BJ (cell line): ENCODE results near the gene SMC4. TPM values are rescaled to one million over a fixed set of nuclear protein-coding genes. Genes with fewer than 3 reads are reported as not detected.

Source experiments
- CTCF ChIA-PET: fragments of 350-600 bp; formaldehyde crosslinking; extraction: SDS; loops from one replicate; lab custom pipeline; 2021; ENCODE audit warnings: antibody characterized with exemption, inconsistent platforms; lab: Yijun Ruan, JAX
- POLR2A ChIA-PET: fragments of 300-600 bp; sonication (Branson Sonifier 250); formaldehyde crosslinking; extraction: SDS; loops from one replicate; lab custom pipeline; 2021; ENCODE audit warnings: antibody characterized with exemption; lab: Charles Lee
- DNase-seq: peaks from one replicate; pipeline ENCODE4 v3.0.0-alpha.2; 2011; ENCODE audit warnings: low read depth
- H3K27me3 ChIP-seq: 2 replicates; pipeline ENCODE4 v1.6.0; 2011; ENCODE audit warnings: low read length; ENCODE audit not compliant: control insufficient read depth, insufficient read depth
- H3K36me3 ChIP-seq: 2 replicates; pipeline ENCODE4 v1.5.1; 2011; ENCODE audit warnings: low read length; ENCODE audit not compliant: control insufficient read depth, insufficient read depth
- H3K4me3 ChIP-seq: 2 replicates; pipeline ENCODE4 v1.5.1; 2011; ENCODE audit warnings: low read depth, mild to moderate bottlenecking, control low read depth, low read length
- polyA plus RNA-seq: library from polyadenylated mRNA; depleted of rRNA; stranded (reverse); fragments of >200 nt; gene quantifications from 2 replicates; pipeline ENCODE4 v1.2.3, GENCODE V29; 2011
- TF ChIP-seq, protein P1 (sequence below): IDR thresholded peaks from 2 replicates; pipeline ENCODE4 v1.5.1; 2011; ENCODE audit warnings: low read depth, mild to moderate bottlenecking, control low read depth, inconsistent platforms, low read length, moderate library complexity; ENCODE audit not compliant: insufficient read depth

SMC4 gene
- polyA plus RNA-seq, 1 experiment: 26.1 TPM

DNA sequence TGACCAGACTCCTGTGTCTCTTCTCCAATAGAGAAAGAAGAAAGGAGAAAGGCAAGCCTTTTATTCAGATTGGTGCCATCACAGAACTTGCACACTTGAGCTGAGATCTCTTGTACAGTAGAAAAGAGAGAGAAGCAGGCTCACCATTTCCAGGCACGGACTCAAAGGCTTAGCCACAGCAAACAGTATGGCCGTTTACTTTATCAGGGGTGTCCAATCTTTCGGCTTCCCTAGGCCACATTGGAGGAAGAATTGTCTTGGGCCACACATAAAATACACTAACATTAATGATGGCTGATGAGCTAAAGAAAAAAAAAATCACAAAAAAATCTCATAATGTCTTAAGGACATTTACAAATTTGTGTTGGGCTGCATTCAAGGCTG is 5.4 kb upstream of the SMC4 start:
- Histone ChIP-seq H3K4me3 (no peak overlapping the region), H3K36me3 (no peaks in the 10 kb centered on the region), H3K27me3 (no peaks in the 10 kb centered on the region)
- DNase-seq: no peak
- ChIA-PET CTCF (no interaction called here), POLR2A (no interaction called here)
- TF ChIP-seq, protein P1, sequence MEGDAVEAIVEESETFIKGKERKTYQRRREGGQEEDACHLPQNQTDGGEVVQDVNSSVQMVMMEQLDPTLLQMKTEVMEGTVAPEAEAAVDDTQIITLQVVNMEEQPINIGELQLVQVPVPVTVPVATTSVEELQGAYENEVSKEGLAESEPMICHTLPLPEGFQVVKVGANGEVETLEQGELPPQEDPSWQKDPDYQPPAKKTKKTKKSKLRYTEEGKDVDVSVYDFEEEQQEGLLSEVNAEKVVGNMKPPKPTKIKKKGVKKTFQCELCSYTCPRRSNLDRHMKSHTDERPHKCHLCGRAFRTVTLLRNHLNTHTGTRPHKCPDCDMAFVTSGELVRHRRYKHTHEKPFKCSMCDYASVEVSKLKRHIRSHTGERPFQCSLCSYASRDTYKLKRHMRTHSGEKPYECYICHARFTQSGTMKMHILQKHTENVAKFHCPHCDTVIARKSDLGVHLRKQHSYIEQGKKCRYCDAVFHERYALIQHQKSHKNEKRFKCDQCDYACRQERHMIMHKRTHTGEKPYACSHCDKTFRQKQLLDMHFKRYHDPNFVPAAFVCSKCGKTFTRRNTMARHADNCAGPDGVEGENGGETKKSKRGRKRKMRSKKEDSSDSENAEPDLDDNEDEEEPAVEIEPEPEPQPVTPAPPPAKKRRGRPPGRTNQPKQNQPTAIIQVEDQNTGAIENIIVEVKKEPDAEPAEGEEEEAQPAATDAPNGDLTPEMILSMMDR: no peak

DNA sequence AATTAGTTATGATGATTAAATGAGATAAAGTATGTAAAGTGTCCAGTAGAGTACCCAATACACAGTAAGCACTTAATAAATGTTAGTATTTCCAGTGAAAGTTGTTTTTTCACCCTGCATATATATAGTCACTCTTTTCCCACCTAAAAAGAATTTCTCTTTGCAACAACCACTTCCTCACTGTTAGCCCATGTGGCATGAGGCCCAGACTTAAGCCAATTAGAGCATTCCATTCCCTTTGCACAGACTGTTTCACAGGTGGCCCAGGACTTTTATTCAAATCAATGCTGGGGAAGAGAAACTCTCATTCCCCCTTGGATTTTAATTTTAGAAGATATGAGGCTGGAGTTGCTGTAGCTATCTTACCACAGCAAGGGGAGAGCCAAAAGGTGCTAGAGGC is 4.2 kb upstream of the SMC4 start:
- POLR2A ChIA-PET: no interaction called here
- Histone ChIP-seq H3K4me3 (no peak overlapping the region), H3K36me3 (no peaks in the 10 kb centered on the region), H3K27me3 (no peaks in the 10 kb centered on the region)
- CTCF ChIA-PET: no interaction called here
- TF ChIP-seq, protein P1: no peak
- no peak for DNase-seq

DNA sequence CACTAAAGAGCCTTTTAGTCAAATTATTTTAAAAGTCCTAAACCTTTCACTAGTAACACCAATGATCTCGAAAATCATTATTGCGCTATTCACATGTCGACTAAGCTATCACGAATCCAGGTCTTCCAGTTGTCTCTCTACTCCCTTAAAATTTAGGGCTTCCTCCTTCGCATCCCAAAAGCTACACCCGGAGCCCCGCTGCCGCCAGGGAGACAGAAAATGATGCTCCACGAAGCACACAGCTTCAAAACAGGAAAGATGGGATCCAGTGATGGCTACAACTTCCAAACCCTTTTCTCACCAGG is 678 bp upstream of the SMC4 start:
- Histone ChIP-seq H3K36me3 (no peaks in the 10 kb centered on the region), H3K4me3 (peak overlapping the region; percentile 57), H3K27me3 (no peaks in the 10 kb centered on the region)
- TF ChIP-seq, protein P1: peak; percentile 27; the same call in 1 of the 2 replicates
- CTCF ChIA-PET: no interaction called here
- DNase-seq: no peak
- POLR2A ChIA-PET: no interaction called here

DNA sequence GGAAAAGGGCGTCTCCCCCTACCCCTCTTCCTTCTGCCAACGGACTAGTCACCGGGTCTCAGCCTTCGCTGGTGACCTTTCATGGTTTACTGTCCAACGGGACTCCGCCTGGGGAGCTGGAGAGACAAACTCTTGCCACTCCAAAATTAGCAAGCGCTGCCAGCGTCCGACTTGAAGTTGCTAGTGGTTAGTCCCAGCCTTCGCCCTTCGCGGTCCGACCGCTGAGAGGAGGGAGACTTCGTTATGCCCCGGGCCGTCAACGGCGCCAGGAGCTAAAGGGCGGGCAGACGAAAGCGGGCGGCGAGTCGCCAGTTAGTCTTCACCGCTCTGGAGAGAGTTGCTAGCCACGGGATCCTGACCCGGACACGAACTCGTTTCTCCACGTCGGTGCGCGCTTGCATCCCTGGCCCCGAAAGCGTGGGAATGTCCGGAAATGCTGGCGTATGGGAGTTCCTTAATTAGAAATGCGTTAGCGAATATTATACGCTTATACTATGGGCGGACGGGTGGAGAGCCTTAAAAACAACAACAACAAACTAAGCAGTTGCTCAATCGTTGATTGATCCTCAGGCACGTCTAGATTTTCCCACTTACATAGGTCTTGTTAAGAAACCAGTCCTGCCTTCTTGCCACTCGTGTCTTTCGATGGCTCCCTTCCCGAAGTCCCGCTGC is 716 bp downstream of the SMC4 start:
- TF ChIP-seq, protein P1: no peak
- H3K36me3 ChIP-seq: no peaks in the 10 kb centered on the region
- no peak for DNase-seq
- CTCF ChIA-PET: interaction anchor here (1.0 to 1.4 kb wide), 3 partner anchors 10 to 49 kb away, joined by 3 to 6 read pairs (median 3); partner anchors contain the start of gene TRIM59
- no peaks in the 10 kb centered on the region for H3K27me3 ChIP-seq
- peak overlapping the region; percentile 57 for H3K4me3 ChIP-seq
- POLR2A ChIA-PET: no interaction called here

DNA sequence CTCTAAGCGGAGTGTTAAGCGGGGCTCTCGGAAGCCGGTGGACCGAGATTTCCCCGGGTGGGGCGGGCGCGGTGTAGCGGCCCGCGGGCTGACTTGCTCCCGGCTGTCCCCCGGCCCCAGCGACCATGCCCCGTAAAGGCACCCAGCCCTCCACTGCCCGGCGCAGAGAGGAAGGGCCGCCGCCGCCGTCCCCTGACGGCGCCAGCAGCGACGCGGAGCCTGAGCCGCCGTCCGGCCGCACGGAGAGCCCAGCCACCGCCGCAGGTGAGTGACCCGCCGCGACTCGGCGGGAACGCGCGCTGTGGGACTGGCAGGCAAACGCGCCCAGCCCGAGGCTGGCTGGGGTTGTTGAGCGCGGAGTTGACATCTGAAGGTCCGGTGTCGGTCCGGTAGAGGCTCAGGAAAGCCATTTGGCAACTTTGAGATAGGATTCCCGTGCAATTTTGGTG is 1.3 kb downstream of the SMC4 start:
- TF ChIP-seq, protein P1: no peak
- DNase-seq: no peak
- Histone ChIP-seq H3K27me3 (no peaks in the 10 kb centered on the region), H3K4me3 (peak overlapping the region; percentile 57), H3K36me3 (no peaks in the 10 kb centered on the region)
- POLR2A ChIA-PET: no interaction called here
- CTCF ChIA-PET: interaction anchor here (1.0 to 1.6 kb wide), 5 partner anchors 10 to 49 kb away, joined by 3 to 6 read pairs (median 3); partner anchors contain the start of gene TRIM59
